H1 (cell line): ENCODE data around the gene RBMS1. TPM values are rescaled to one million over a fixed set of nuclear protein-coding genes. Genes with fewer than 3 reads are reported as not detected.

Experiments
- CTCF ChIA-PET: fragments of 300-600 bp; sonication (Branson Sonifier 250); formaldehyde crosslinking; loops from one replicate; lab custom pipeline; 2021; ENCODE audit not compliant: partially characterized antibody; lab: Charles Lee
- POLR2A ChIA-PET: fragments of 300-600 bp; sonication (Branson Sonifier 250); formaldehyde crosslinking; loops from one replicate; lab custom pipeline; 2021; ENCODE audit warnings: inconsistent platforms; ENCODE audit not compliant: partially characterized antibody; lab: Charles Lee
- DNase-seq, 2 experiments: peaks; one replicate each; pipeline versions ENCODE4 v3.0.0 to v3.0.0-alpha.2; 2010 to 2022; ENCODE audit warnings: low spot score in 2 of 2, low read depth in 1 of 2, mixed read lengths in 1 of 2
- FAIRE-seq: peaks from 2 replicates; lab custom pipeline; 2011; peaks lifted over from hg19 to GRCh38; lab: Jason Lieb, UNC
- H2AFZ ChIP-seq: 2 replicates; pipeline ENCODE4 v1.8.1; 2012; ENCODE audit warnings: low read length, inconsistent platforms
- H2AK5ac ChIP-seq: 2 replicates; pipeline ENCODE4 v1.6.1; 2013; ENCODE audit warnings: low read depth, low read length
- H2BK120ac ChIP-seq: replicated peaks from 2 replicates; pipeline ENCODE3; 2013; ENCODE audit warnings: low read depth, low read length, inconsistent platforms
- H2BK12ac ChIP-seq: 2 replicates; pipeline ENCODE4 v1.6.1; 2013; ENCODE audit warnings: low read depth, low read length
- H2BK15ac ChIP-seq: 2 replicates; pipeline ENCODE4 v1.6.1; 2013; ENCODE audit warnings: low read length
- H2BK20ac ChIP-seq: 2 replicates; pipeline ENCODE4 v1.6.1; 2013; ENCODE audit warnings: low read length
- H2BK5ac ChIP-seq: 2 replicates; pipeline ENCODE4 v1.6.1; 2013; ENCODE audit warnings: low read depth, low read length
- H3K14ac ChIP-seq: 2 replicates; pipeline ENCODE4 v1.6.1; 2013; ENCODE audit warnings: inconsistent platforms; ENCODE audit not compliant: insufficient read length
- H3K18ac ChIP-seq: 2 replicates; pipeline ENCODE4 v1.6.1; 2013; ENCODE audit warnings: low read length; ENCODE audit errors: extremely low read depth
- H3K23ac ChIP-seq: 2 replicates; pipeline ENCODE4 v1.6.1; 2013; ENCODE audit warnings: inconsistent platforms; ENCODE audit not compliant: insufficient read length
- H3K23me2 ChIP-seq: 2 replicates; pipeline ENCODE4 v1.6.1; 2013; ENCODE audit warnings: low read depth, low read length
- H3K27ac ChIP-seq: 2 replicates; pipeline ENCODE4 v1.6.1; 2011; ENCODE audit warnings: low read depth, low read length, inconsistent platforms
- H3K27me3 ChIP-seq, 4 experiments: replicated peaks in 1 of 4; 1 replicate in 1 of 4; 2 replicates in 3 of 4; pipeline versions ENCODE4 v1.6.1 to v1.8.1; 2011 to 2013; ENCODE audit warnings: low read length in 3 of 4, mild to moderate bottlenecking in 3 of 4, inconsistent platforms in 2 of 4, mixed read lengths in 2 of 4, moderate library complexity in 1 of 4; ENCODE audit not compliant: control insufficient read depth in 3 of 4, insufficient read depth in 3 of 4; ENCODE audit errors: extremely low read depth in 1 of 4
- H3K36me3 ChIP-seq, 4 experiments: 2 replicates each; pipeline versions ENCODE4 v1.6.1 to v1.8.1; 2011 to 2013; ENCODE audit warnings: mild to moderate bottlenecking in 4 of 4, low read length in 3 of 4, moderate library complexity in 2 of 4, control low read depth in 1 of 4, inconsistent platforms in 1 of 4; ENCODE audit not compliant: insufficient read depth in 4 of 4, control insufficient read depth in 2 of 4
- H3K4ac ChIP-seq: replicated peaks from 2 replicates; pipeline ENCODE3; 2013; ENCODE audit warnings: low read length, low read depth, mixed read lengths, inconsistent platforms; ENCODE audit not compliant: insufficient read length
- H3K4me1 ChIP-seq, 4 experiments: replicated peaks in 1 of 4; 1 replicate in 1 of 4; 2 replicates in 3 of 4; pipeline versions ENCODE4 v1.6.1 to v1.8.1; 2011 to 2013; ENCODE audit warnings: low read length in 3 of 4, inconsistent platforms in 2 of 4, mixed read lengths in 1 of 4; ENCODE audit not compliant: insufficient read depth in 4 of 4, control insufficient read depth in 3 of 4
- H3K4me2 ChIP-seq, 2 experiments: 2 replicates each; pipeline versions ENCODE4 v1.6.1 to v1.8.1; 2011 to 2013; ENCODE audit warnings: low read depth in 2 of 2, low read length in 2 of 2, control low read depth in 1 of 2, inconsistent platforms in 1 of 2, mild to moderate bottlenecking in 1 of 2; ENCODE audit not compliant: insufficient read depth in 1 of 2
- H3K4me3 ChIP-seq, 4 experiments: fragments of 200-600, 300-600 bp in 1 of 4; sonication (generic), shearing (Covaris generic), sonication (Bioruptor Twin) in 1 of 4; 2 replicates each; pipeline versions ENCODE4 v1.5.1 to v1.8.1; 2011 to 2016; ENCODE audit warnings: low read length in 4 of 4, low read depth in 3 of 4, control low read depth in 2 of 4, inconsistent platforms in 2 of 4, mild to moderate bottlenecking in 2 of 4, mixed read lengths in 1 of 4, moderate library complexity in 1 of 4; ENCODE audit not compliant: insufficient read depth in 2 of 4; ENCODE audit errors: extremely low read depth in 1 of 4
- H3K56ac ChIP-seq: replicated peaks from 2 replicates; pipeline ENCODE3; 2013; ENCODE audit warnings: low read depth, mild to moderate bottlenecking, mixed read lengths, low read length, inconsistent platforms; ENCODE audit not compliant: insufficient read length
- H3K79me1 ChIP-seq: 2 replicates; pipeline ENCODE4 v1.6.1; 2013; ENCODE audit warnings: low read depth, low read length, control low read depth
- H3K79me2 ChIP-seq, 2 experiments: 2 replicates each; pipeline versions ENCODE4 v1.6.1 to v1.8.1; 2012 to 2013; ENCODE audit warnings: low read length in 2 of 2, mild to moderate bottlenecking in 2 of 2, inconsistent platforms in 1 of 2; ENCODE audit not compliant: insufficient read depth in 2 of 2, control insufficient read depth in 1 of 2
- H3K9ac ChIP-seq, 4 experiments: replicated peaks in 1 of 4; 1 replicate in 1 of 4; 2 replicates in 3 of 4; pipeline versions ENCODE4 v1.6.1 to v1.8.1; 2011 to 2013; ENCODE audit warnings: low read depth in 3 of 4, low read length in 3 of 4, control low read depth in 2 of 4, mild to moderate bottlenecking in 2 of 4, moderate library complexity in 2 of 4, inconsistent platforms in 1 of 4; ENCODE audit errors: extremely low read depth in 1 of 4
- H3K9me3 ChIP-seq, 2 experiments: 2 replicates each; pipeline versions ENCODE4 v1.6.1 to v1.8.1; 2012 to 2013; ENCODE audit warnings: mild to moderate bottlenecking in 2 of 2, moderate library complexity in 2 of 2, control low read depth in 1 of 2, inconsistent platforms in 1 of 2, low read depth in 1 of 2, low read length in 1 of 2, mixed read lengths in 1 of 2; ENCODE audit not compliant: insufficient read depth in 2 of 2
- H4K20me1 ChIP-seq, 2 experiments: replicated peaks in 1 of 2; 2 replicates each; pipeline versions ENCODE3 to v1.8.1; 2011 to 2013; ENCODE audit warnings: inconsistent platforms in 2 of 2, low read length in 2 of 2, mild to moderate bottlenecking in 1 of 2; ENCODE audit not compliant: insufficient read depth in 2 of 2, control insufficient read depth in 1 of 2
- H4K5ac ChIP-seq: 2 replicates; pipeline ENCODE4 v1.6.1; 2013; ENCODE audit warnings: low read length, low read depth, mixed read lengths, inconsistent platforms; ENCODE audit not compliant: insufficient read length
- H4K8ac ChIP-seq: 2 replicates; pipeline ENCODE4 v1.8.0; 2013; ENCODE audit warnings: mild to moderate bottlenecking, moderate library complexity, low read length, inconsistent platforms; ENCODE audit not compliant: insufficient read depth; ENCODE audit errors: extremely low read depth
- H4K91ac ChIP-seq: replicated peaks from 2 replicates; pipeline ENCODE3; 2013; ENCODE audit warnings: low read length, mixed read lengths, inconsistent platforms; ENCODE audit not compliant: insufficient read length
- POLR2AphosphoS5 ChIP-seq: IDR thresholded peaks from 2 replicates; pipeline ENCODE4 v1.6.1; 2011; ENCODE audit warnings: low read depth, low read length
- SAP30 ChIP-seq: fragments of 300-600 bp; sonication (generic); IDR thresholded peaks from 2 replicates; pipeline ENCODE4 v1.7.1; 2012; ENCODE audit warnings: low read length, moderate library complexity, mild to moderate bottlenecking, inconsistent platforms; ENCODE audit not compliant: insufficient read depth, insufficient replicate concordance
- SIX5 ChIP-seq: IDR thresholded peaks from 2 replicates; pipeline ENCODE4 v1.6.1; 2011; ENCODE audit warnings: mild to moderate bottlenecking, low read depth, low read length
- TCF12 ChIP-seq: IDR thresholded peaks from 2 replicates; pipeline ENCODE4 v1.6.1; 2011; ENCODE audit warnings: low read depth, mild to moderate bottlenecking, low read length
- WGBS, 2 experiments: shearing (Covaris generic) in 1 of 2; methylation state at CpG; one replicate each; pipeline versions ENCODE4 v1.1.6 to v1.1.7; 2013 to 2015; ENCODE audit warnings: low lambda C conversion rate in 2 of 2, mixed read lengths in 2 of 2, inconsistent platforms in 1 of 2, low coverage in 1 of 2, missing lambda C conversion rate in 1 of 2; ENCODE audit not compliant: insufficient replicate concordance in 2 of 2, insufficient coverage in 1 of 2, insufficient read length in 1 of 2; ENCODE audit errors: extremely low coverage in 1 of 2, missing lambda C conversion rate in 1 of 2; 5-methylcytosine and 5-hydroxymethylcytosine counted together
- polyA plus RNA-seq, 7 experiments: library from polyadenylated mRNA; depleted of rRNA in 3 of 7; stranded (reverse) in 5 of 7; unstranded in 2 of 7; fragments of >200 nt in 5 of 7; fragments of 200-250 nt in 2 of 7; gene quantifications; 1 replicate in 5 of 7; 2 replicates in 1 of 7; 4 replicates in 1 of 7; pipeline versions ENCODE4 v1.2.1 to v1.2.3, GENCODE V29; 2011 to 2013; ENCODE audit warnings: missing spikeins in 2 of 7, mixed read lengths in 2 of 7
- total RNA-seq: library from RNA; stranded (reverse); fragmentation: NEBNext Ultra II Directional; extraction: Animal tissue kit (Norgen Biotek cat#: 25700); gene quantifications from 2 replicates; pipeline ENCODE4 v1.2.1, GENCODE V29; 2021

Gene RBMS1
- total and polyA plus RNA-seq, 2 of the 8 experiments (the other 6 are each of a cell fraction or from before 2014, with no cell fraction given), result 53.7 to 60.0 TPM

DNA sequence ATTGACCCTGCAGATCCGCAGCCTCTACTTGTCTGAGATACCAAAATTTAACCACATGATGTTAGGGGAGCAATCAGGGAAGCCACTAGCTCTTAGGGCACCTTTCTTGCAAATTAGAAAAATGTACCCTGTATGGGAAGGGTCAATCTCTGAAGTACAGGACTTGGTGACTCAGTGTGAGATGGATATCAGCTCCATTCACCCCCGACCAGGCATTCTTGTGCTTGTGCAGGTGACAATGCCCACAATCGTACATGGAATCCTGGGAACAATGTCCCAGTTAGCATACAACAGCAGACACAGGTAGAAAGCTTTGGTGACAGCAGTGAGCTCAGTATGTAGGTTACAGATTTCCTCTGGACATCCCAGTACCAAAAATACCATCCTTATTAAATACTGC lies 155.9 kb downstream of the RBMS1 start:
- ChIA-PET POLR2A (no interaction called here), CTCF (interaction anchor here (0.9 to 6.1 kb wide), 5 partner anchors 14 to 726 kb away, joined by 3 to 62 read pairs (median 4); no protein-coding TSS in a partner anchor)
- peaks cover 2 to 6% of the 10 kb centered on the region in 2 experiments for H4K20me1 ChIP-seq
- H3K27me3 ChIP-seq, result no peaks in the 10 kb centered on the region
- FAIRE-seq (no peak), DNase-seq (no peak)
- H3K23me2 ChIP-seq, result no peaks in the 10 kb centered on the region
- no peak overlapping the region for H3K9ac ChIP-seq
- H3K36me3 ChIP-seq, result no peaks in the 10 kb centered on the region
- no peak overlapping the region for H3K4me2 ChIP-seq
- no peak overlapping the region for H2BK20ac ChIP-seq
- WGBS, 2 experiments, result 65% methylated on average over 3 of the region's 3 CpGs; no CpG with 5 or more reads in 1 of the 2 experiments
- no peak overlapping the region for H3K4me3 ChIP-seq
- H3K79me2 ChIP-seq, result peaks cover 0 to 45% of the 10 kb centered on the region in 2 experiments; a peak in 2 of 4 replicates
- H3K79me1 ChIP-seq, result peaks cover 4% of the 10 kb centered on the region; the same call in 1 of the 2 replicates
- H3K27ac ChIP-seq, result no peak overlapping the region
- peaks cover 0 to 4% (median 0%) of the 10 kb centered on the region in 4 experiments; a peak in 1 of 7 replicates for H3K4me1 ChIP-seq
- no peak overlapping the region for H2BK15ac ChIP-seq
- TF ChIP-seq POLR2AphosphoS5, result no peak
- TF ChIP-seq TCF12, result no peak
- TF ChIP-seq SIX5, result no peak
- no peak for TF ChIP-seq SAP30
- H2BK5ac ChIP-seq, result no peak overlapping the region
- H3K56ac ChIP-seq, result no peak overlapping the region
- no peaks in the 10 kb centered on the region for H3K9me3 ChIP-seq
- no peak overlapping the region for H3K23ac ChIP-seq
- H2BK120ac ChIP-seq, result no peak overlapping the region
- H4K8ac ChIP-seq, result no peak overlapping the region
- no peak overlapping the region for H2AK5ac ChIP-seq
- H3K18ac ChIP-seq, result no peak overlapping the region
- H3K4ac ChIP-seq, result no peak overlapping the region
- H4K91ac ChIP-seq, result no peak overlapping the region
- H2BK12ac ChIP-seq, result no peak overlapping the region
- H4K5ac ChIP-seq, result no peak overlapping the region
- H3K14ac ChIP-seq, result no peak overlapping the region
- no peak overlapping the region for H2AFZ ChIP-seq
